K562 (cell line): ENCODE results near the gene WT1. TPM values are rescaled to one million over a fixed set of nuclear protein-coding genes. Genes with fewer than 3 reads are reported as not detected.

Experiments
- CBFA2T2 ChIP-seq: fragments of 450-650 bp; conservative IDR thresholded peaks from 2 replicates; pipeline ENCODE4 v1.6.1; 2017; ENCODE audit warnings: mild to moderate bottlenecking
- CBX2 ChIP-seq: fragments of 200-600 bp; sonication (generic); IDR thresholded peaks from one replicate; pipeline ENCODE4 v1.6.1; 2012; ENCODE audit warnings: mild to moderate bottlenecking, low read length, inconsistent platforms; ENCODE audit not compliant: insufficient read depth, poor library complexity, severe bottlenecking
- CBX8 ChIP-seq: fragments of 200-600 bp; sonication (generic); IDR thresholded peaks from 2 replicates; pipeline ENCODE4 v1.6.1; 2012; ENCODE audit warnings: borderline replicate concordance, mixed run types, low read depth, mild to moderate bottlenecking, moderate library complexity, mixed read lengths, low read length, control low read depth, inconsistent platforms; ENCODE audit not compliant: poor library complexity, severe bottlenecking; ENCODE audit errors: extremely low read depth
- EHMT2 ChIP-seq: fragments of 450-650 bp; IDR thresholded peaks from 2 replicates; pipeline ENCODE4 v1.6.1; 2018; ENCODE audit warnings: antibody characterized with exemption
- ESRRB ChIP-seq: fragments of 250-450 bp; sonication (Bioruptor Pico); IDR thresholded peaks from 2 replicates; pipeline ENCODE4 v1.5.0; 2020; ENCODE audit warnings: mild to moderate bottlenecking, moderate library complexity, borderline replicate concordance
- EZH2 ChIP-seq: IDR thresholded peaks from 2 replicates; pipeline ENCODE4 v1.6.1; 2012; ENCODE audit warnings: low read depth, mild to moderate bottlenecking, inconsistent platforms, low read length, borderline replicate concordance
- HDAC2 ChIP-seq: fragments of 450-650 bp; IDR thresholded peaks from 2 replicates; pipeline ENCODE4 v1.6.1; 2016; ENCODE audit warnings: mild to moderate bottlenecking
- MYBL2 ChIP-seq, 2 experiments: fragments of 450-650 bp in 1 of 2; sonication (generic) in 1 of 2; formaldehyde crosslinking in 1 of 2; IDR thresholded peaks; 2 replicates each; pipeline versions ENCODE4 v1.6.1 to v1.8.1; 2017 to 2022; ENCODE audit warnings: borderline replicate concordance in 1 of 2, inconsistent platforms in 1 of 2, low read depth in 1 of 2, mild to moderate bottlenecking in 1 of 2, missing genetic modification reagents in 1 of 2, moderate library complexity in 1 of 2
- NELFE ChIP-seq: IDR thresholded peaks from 2 replicates; pipeline ENCODE4 v1.6.1; 2011; ENCODE audit warnings: mild to moderate bottlenecking; ENCODE audit not compliant: insufficient read depth, insufficient read length
- NR2F6 ChIP-seq: fragments of 450-650 bp; formaldehyde crosslinking; IDR thresholded peaks from 2 replicates; pipeline ENCODE4 v1.4.0; 2020; ENCODE audit warnings: mild to moderate bottlenecking
- SIRT6 ChIP-seq: IDR thresholded peaks from one replicate; pipeline ENCODE4 v1.6.1; 2012; ENCODE audit warnings: low read depth, mild to moderate bottlenecking, control low read depth, inconsistent platforms, low read length, moderate library complexity
- STAT5B ChIP-seq: fragments of 250-450 bp; sonication (Bioruptor Pico); IDR thresholded peaks from 2 replicates; pipeline ENCODE4 v1.8.0; 2021; ENCODE audit warnings: mild to moderate bottlenecking, inconsistent platforms
- TCF7 ChIP-seq: sonication (generic); IDR thresholded peaks from 2 replicates; pipeline ENCODE4 v1.6.1; 2016; ENCODE audit warnings: antibody characterized with exemption, borderline replicate concordance
- TOE1 ChIP-seq, 2 experiments: fragments of 450-650 bp in 1 of 2; sonication (generic) in 1 of 2; formaldehyde crosslinking in 1 of 2; IDR thresholded peaks; 2 replicates each; pipeline versions ENCODE4 v1.7.1 to v1.8.0; 2016 to 2022; ENCODE audit warnings: borderline replicate concordance in 2 of 2, mild to moderate bottlenecking in 2 of 2, antibody characterized with exemption in 1 of 2, inconsistent platforms in 1 of 2, low read depth in 1 of 2, missing genetic modification reagents in 1 of 2, moderate library complexity in 1 of 2
- TSC22D4 ChIP-seq: fragments of 450-650 bp; IDR thresholded peaks from 2 replicates; pipeline ENCODE4 v1.6.1; 2016; ENCODE audit warnings: missing genetic modification characterization, missing biosample characterization, control low read depth
- ZBTB7A ChIP-seq: IDR thresholded peaks from 2 replicates; pipeline ENCODE4 v1.6.1; 2011; ENCODE audit warnings: low read depth, mild to moderate bottlenecking, low read length, moderate library complexity, borderline replicate concordance; ENCODE audit not compliant: control insufficient read depth
- ZNF165 ChIP-seq: fragments of 250-450 bp; sonication (Bioruptor Pico); IDR thresholded peaks from 2 replicates; pipeline ENCODE4 v1.4.0; 2020; ENCODE audit warnings: borderline replicate concordance
- ZNF584 ChIP-seq: fragments of 200-800 bp; sonication (Bioruptor generic); IDR thresholded peaks from 2 replicates; pipeline ENCODE4 v1.6.1; 2016; ENCODE audit warnings: low read depth, mild to moderate bottlenecking, missing genetic modification characterization, missing compliant biosample characterization
- polyA plus RNA-seq, 8 experiments: library from polyadenylated mRNA; depleted of rRNA in 4 of 8; stranded (reverse) in 5 of 8; unstranded in 3 of 8; fragments of >200 nt; fragmentation: Nextera tagmentation in 2 of 8; fragmentation: Illumina TruSeq in 1 of 8; extraction: Ambion mirVana in 2 of 8; extraction: Trizol in 1 of 8; gene quantifications; 2 replicates each; pipeline versions ENCODE4 v1.2.1 to v1.2.3, GENCODE V29; 2011 to 2014; ENCODE audit warnings: inconsistent platforms in 1 of 8, missing spikeins in 1 of 8
- total RNA-seq, 7 experiments: library from RNA; depleted of rRNA in 6 of 7; stranded (reverse); fragments of >200 nt in 6 of 7; fragmentation: Illumina TruSeq in 2 of 7; extraction: Trizol in 2 of 7; gene quantifications; 2 replicates each; pipeline versions ENCODE4 v1.2.1 to v1.2.3, GENCODE V29; 2011 to 2021; ENCODE audit warnings: low replicate concordance in 1 of 7
- TF ChIP-seq, protein P1 (sequence below): fragments of 200-400 bp; formaldehyde crosslinking; IDR thresholded peaks from 2 replicates; pipeline ENCODE4 v1.6.1; 2017; ENCODE audit warnings: mild to moderate bottlenecking, low read depth, low read length, moderate library complexity
- TF ChIP-seq, protein P2 (sequence below): fragments of 250-450 bp; sonication (Bioruptor Pico); IDR thresholded peaks from 2 replicates; pipeline ENCODE4 v1.5.0; 2021
- TF ChIP-seq, protein P3 (sequence below): fragments of 200-800 bp; sonication (Bioruptor generic); IDR thresholded peaks from 2 replicates; pipeline ENCODE4 v1.6.1; 2017; ENCODE audit warnings: missing genetic modification characterization, missing compliant biosample characterization

Gene WT1
- total and polyA plus RNA-seq, 9 of the 15 experiments (the other 6 are each of a cell fraction or from before 2014, with no cell fraction given): 7.1 to 33.8 (median 19.4) TPM

DNA sequence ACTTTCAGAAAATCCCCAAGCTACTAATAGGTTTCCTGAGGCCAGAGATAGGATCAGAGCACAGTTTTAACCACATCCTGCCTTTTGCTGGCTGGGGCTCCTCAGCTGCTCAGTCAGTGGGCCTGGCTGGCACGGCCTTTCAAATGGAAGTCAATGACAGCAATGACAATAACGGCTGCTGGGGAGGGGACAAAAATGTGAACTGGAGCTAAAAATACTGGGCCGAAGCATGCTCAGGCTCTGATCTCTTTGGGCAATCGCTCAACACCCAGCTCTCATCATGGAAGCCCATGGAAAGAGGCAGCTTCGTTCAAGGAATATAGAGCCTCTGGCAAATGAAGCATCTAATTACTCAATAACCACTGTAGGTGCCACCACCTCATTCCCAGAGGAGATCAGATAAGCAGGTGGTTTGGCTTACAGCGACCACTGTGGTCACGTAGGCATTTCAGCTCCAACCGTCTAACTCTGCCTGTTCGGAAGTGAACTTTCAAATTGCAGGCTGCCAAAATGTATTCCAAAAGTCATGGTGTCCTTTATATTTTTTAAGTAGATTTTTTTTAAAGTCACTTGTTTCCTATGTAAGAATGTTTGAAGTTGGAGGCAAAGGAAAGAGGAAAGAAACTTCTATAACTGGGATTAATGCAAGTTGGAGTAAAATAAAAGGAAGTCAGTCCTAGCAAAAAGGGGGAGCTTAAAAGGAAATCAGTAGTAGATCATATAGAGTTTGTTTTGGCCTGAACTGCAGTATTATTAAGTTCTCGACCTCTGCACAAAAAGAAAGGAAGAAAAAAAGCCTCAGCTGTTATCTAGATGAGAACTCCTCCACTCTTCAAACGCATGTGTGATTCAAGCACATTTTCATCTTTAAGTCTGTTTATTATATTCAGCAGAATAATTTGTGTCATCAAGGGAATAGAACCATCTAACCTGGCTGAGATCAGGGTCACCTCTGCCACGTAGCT, 14.1 kb downstream of the WT1 start (continued):
- TF ChIP-seq, protein P1, sequence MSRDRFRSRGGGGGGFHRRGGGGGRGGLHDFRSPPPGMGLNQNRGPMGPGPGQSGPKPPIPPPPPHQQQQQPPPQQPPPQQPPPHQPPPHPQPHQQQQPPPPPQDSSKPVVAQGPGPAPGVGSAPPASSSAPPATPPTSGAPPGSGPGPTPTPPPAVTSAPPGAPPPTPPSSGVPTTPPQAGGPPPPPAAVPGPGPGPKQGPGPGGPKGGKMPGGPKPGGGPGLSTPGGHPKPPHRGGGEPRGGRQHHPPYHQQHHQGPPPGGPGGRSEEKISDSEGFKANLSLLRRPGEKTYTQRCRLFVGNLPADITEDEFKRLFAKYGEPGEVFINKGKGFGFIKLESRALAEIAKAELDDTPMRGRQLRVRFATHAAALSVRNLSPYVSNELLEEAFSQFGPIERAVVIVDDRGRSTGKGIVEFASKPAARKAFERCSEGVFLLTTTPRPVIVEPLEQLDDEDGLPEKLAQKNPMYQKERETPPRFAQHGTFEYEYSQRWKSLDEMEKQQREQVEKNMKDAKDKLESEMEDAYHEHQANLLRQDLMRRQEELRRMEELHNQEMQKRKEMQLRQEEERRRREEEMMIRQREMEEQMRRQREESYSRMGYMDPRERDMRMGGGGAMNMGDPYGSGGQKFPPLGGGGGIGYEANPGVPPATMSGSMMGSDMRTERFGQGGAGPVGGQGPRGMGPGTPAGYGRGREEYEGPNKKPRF: no peak
- TF ChIP-seq EZH2 (no peak), ZNF584 (no peak; the same call in 1 of the 2 replicates), NR2F6 (CRISPR knock-in tag) (no peak), TCF7 (no peak), HDAC2 (no peak), SIRT6 (no peak), EHMT2 (peak; percentile 37; the same call in 1 of the 2 replicates), TOE1 (IDR thresholded peaks at IDR 0.05; ENCODE audit: borderline replicate concordance) (no peak), TOE1 (CRISPR knock-in tag; IDR thresholded peaks at IDR 0.05; ENCODE audit: borderline replicate concordance, low read depth) (no peak), MYBL2 (IDR thresholded peaks at IDR 0.05; ENCODE audit: low read depth) (peak; percentile 76), MYBL2 (CRISPR knock-in tag; IDR thresholded peaks at IDR 0.05; ENCODE audit: borderline replicate concordance) (no peak), NELFE (no peak), ESRRB (CRISPR knock-in tag) (no peak), CBFA2T2 (no peak), STAT5B (no peak), CBX8 (no peak), ZBTB7A (peak; percentile 50; the same call in 1 of the 2 replicates), CBX2 (no peak), ZNF165 (CRISPR knock-in tag) (no peak), TSC22D4 (tag) (no peak)
- TF ChIP-seq, protein P2, sequence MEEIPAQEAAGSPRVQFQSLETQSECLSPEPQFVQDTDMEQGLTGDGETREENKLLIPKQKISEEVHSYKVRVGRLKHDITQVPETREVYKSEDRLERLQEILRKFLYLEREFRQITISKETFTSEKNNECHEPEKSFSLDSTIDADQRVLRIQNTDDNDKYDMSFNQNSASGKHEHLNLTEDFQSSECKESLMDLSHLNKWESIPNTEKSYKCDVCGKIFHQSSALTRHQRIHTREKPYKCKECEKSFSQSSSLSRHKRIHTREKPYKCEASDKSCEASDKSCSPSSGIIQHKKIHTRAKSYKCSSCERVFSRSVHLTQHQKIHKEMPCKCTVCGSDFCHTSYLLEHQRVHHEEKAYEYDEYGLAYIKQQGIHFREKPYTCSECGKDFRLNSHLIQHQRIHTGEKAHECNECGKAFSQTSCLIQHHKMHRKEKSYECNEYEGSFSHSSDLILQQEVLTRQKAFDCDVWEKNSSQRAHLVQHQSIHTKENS: no peak
- TF ChIP-seq, protein P3, sequence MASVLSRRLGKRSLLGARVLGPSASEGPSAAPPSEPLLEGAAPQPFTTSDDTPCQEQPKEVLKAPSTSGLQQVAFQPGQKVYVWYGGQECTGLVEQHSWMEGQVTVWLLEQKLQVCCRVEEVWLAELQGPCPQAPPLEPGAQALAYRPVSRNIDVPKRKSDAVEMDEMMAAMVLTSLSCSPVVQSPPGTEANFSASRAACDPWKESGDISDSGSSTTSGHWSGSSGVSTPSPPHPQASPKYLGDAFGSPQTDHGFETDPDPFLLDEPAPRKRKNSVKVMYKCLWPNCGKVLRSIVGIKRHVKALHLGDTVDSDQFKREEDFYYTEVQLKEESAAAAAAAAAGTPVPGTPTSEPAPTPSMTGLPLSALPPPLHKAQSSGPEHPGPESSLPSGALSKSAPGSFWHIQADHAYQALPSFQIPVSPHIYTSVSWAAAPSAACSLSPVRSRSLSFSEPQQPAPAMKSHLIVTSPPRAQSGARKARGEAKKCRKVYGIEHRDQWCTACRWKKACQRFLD (CRISPR knock-in tag): peak; percentile 90
